Common myeloid progenitor, CD34-positive (primary cell): ENCODE results near the gene PEX14.

ENCODE experiments used
- CTCF ChIA-PET: fragments of 350-600 bp; sonication (Branson Sonifier 250); formaldehyde crosslinking; loops from one replicate; lab custom pipeline; 2021; ENCODE audit warnings: antibody characterized with exemption; lab: Charles Lee
- POLR2A ChIA-PET: fragments of 350-600 bp; sonication (Branson Sonifier 250); formaldehyde crosslinking; loops from one replicate; lab custom pipeline; 2021; ENCODE audit warnings: antibody characterized with exemption; lab: Charles Lee
- DNase-seq, 3 donors: peaks; one replicate each; pipeline versions ENCODE4 v3.0.0 to v3.0.0-alpha.2; 2013
- H3K27ac ChIP-seq, 2 experiments: 1 replicate in 1 of 2; 2 replicates in 1 of 2; pipeline ENCODE4 v1.7.0; 2013; ENCODE audit warnings: inconsistent platforms in 2 of 2, low read length in 2 of 2, mild to moderate bottlenecking in 2 of 2, low read depth in 1 of 2, moderate library complexity in 1 of 2; ENCODE audit not compliant: severe bottlenecking in 2 of 2, insufficient read depth in 1 of 2, poor library complexity in 1 of 2
- H3K27me3 ChIP-seq, 5 experiments: replicated peaks in 2 of 5; 1 replicate in 3 of 5; 2 replicates in 2 of 5; pipeline versions ENCODE4 v1.6.1 to v1.7.0; 2013; ENCODE audit warnings: low read length in 4 of 5, mild to moderate bottlenecking in 2 of 5, moderate library complexity in 2 of 5, inconsistent platforms in 1 of 5; ENCODE audit not compliant: insufficient read depth in 5 of 5, control insufficient read depth in 4 of 5
- H3K36me3 ChIP-seq, 4 experiments: 1 replicate in 2 of 4; 2 replicates in 2 of 4; pipeline versions ENCODE4 v1.6.1 to v1.7.0; 2013; ENCODE audit warnings: low read length in 3 of 4, control low read depth in 1 of 4, mild to moderate bottlenecking in 1 of 4; ENCODE audit not compliant: control insufficient read depth in 4 of 4, insufficient read depth in 4 of 4
- H3K4me1 ChIP-seq, 4 experiments: 1 replicate in 3 of 4; 2 replicates in 1 of 4; pipeline versions ENCODE4 v1.6.1 to v1.7.1; 2013; ENCODE audit warnings: low read length in 3 of 4, mild to moderate bottlenecking in 3 of 4, control low read depth in 1 of 4, inconsistent platforms in 1 of 4, moderate library complexity in 1 of 4; ENCODE audit not compliant: control insufficient read depth in 4 of 4, insufficient read depth in 4 of 4; ENCODE audit errors: control extremely low read depth in 1 of 4
- H3K4me3 ChIP-seq, 7 experiments: 1 replicate in 4 of 7; 2 replicates in 3 of 7; pipeline versions ENCODE4 v1.5.1 to v1.7.0; 2013; ENCODE audit warnings: mild to moderate bottlenecking in 7 of 7, low read length in 6 of 7, moderate library complexity in 6 of 7, inconsistent platforms in 2 of 7, low read depth in 2 of 7, control low read depth in 1 of 7; ENCODE audit not compliant: insufficient read depth in 4 of 7, control insufficient read depth in 1 of 7; ENCODE audit errors: extremely low read depth in 1 of 7
- H3K9me3 ChIP-seq, 5 experiments: 1 replicate in 4 of 5; 2 replicates in 1 of 5; pipeline versions ENCODE4 v1.6.1 to v1.7.1; 2013; ENCODE audit warnings: low read length in 4 of 5, mild to moderate bottlenecking in 2 of 5, inconsistent platforms in 1 of 5, low read depth in 1 of 5, moderate library complexity in 1 of 5; ENCODE audit not compliant: control insufficient read depth in 4 of 5, insufficient read depth in 2 of 5; ENCODE audit errors: control extremely low read depth in 1 of 5
- WGBS: methylation state at CpG from one replicate; pipeline ENCODE4 v1.1.5; 2013; ENCODE audit not compliant: insufficient coverage; 5-methylcytosine and 5-hydroxymethylcytosine counted together

Gene PEX14

GRCh38 chr1:10593750-10594149 is 119.0 kb downstream of the PEX14 start:
- ChIA-PET CTCF (no interaction called here), POLR2A (no interaction called here)
- peaks cover 0 to 3% (median 1%) of the 10 kb centered on the region in 4 experiments for H3K36me3 ChIP-seq
- peaks cover 0 to 15% (median 0%) of the 10 kb centered on the region in 4 experiments for H3K4me1 ChIP-seq
- 100% methylated on average over 1 of the region's 11 CpGs for whole genome bisulfite sequencing
- H3K4me3 ChIP-seq = no peak overlapping the region
- H3K27ac ChIP-seq = no peak overlapping the region
- H3K9me3 ChIP-seq = no peaks in the 10 kb centered on the region
- H3K27me3 ChIP-seq = no peaks in the 10 kb centered on the region
- no peak for DNase-seq

GRCh38 chr1:10594595-10595223 is 120.0 kb downstream of the PEX14 start:
- Histone ChIP-seq H3K4me3 (no peak overlapping the region), H3K9me3 (no peaks in the 10 kb centered on the region), H3K4me1 (peaks cover 0 to 15% (median 0%) of the 10 kb centered on the region in 4 experiments), H3K27me3 (no peaks in the 10 kb centered on the region), H3K36me3 (peaks cover 2 to 6% (median 4%) of the 10 kb centered on the region in 4 experiments), H3K27ac (no peak overlapping the region)
- ChIA-PET CTCF (interaction anchor here (0.6 kb wide), 1 partner anchor 1051 kb away, joined by 3 read pairs; no protein-coding TSS in a partner anchor), POLR2A (no interaction called here)
- WGBS = 98% methylated on average over 8 of the region's 9 CpGs
- DNase-seq = no peak

GRCh38 chr1:10596780-10597179 is 122.0 kb downstream of the PEX14 start:
- no peak overlapping the region for H3K4me3 ChIP-seq
- ChIA-PET POLR2A (no interaction called here), CTCF (no interaction called here)
- H3K4me1 ChIP-seq = peaks cover 0 to under 1% (median 0%) of the 10 kb centered on the region in 4 experiments
- WGBS = 94% methylated on average over 3 of the region's 6 CpGs
- no peaks in the 10 kb centered on the region for H3K27me3 ChIP-seq
- no peaks in the 10 kb centered on the region for H3K9me3 ChIP-seq
- H3K27ac ChIP-seq = no peak overlapping the region
- DNase-seq = no peak
- peaks cover 2 to 11% (median 8%) of the 10 kb centered on the region in 4 experiments for H3K36me3 ChIP-seq

- DNase-seq = no peak
- Histone ChIP-seq H3K4me1 (no peaks in the 10 kb centered on the region), H3K36me3 (peaks cover 2 to 12% (median 9%) of the 10 kb centered on the region in 4 experiments), H3K27ac (no peak overlapping the region), H3K4me3 (no peak overlapping the region), H3K27me3 (no peaks in the 10 kb centered on the region), H3K9me3 (no peaks in the 10 kb centered on the region)
- CTCF ChIA-PET = no interaction called here
- POLR2A ChIA-PET = no interaction called here
- WGBS = 94% methylated on average over 11 of the region's 13 CpGs
Observed at GRCh38 chr1:10597492-10598388, 123.0 kb downstream of the PEX14 start.

GRCh38 chr1:10598389-10598702 is 123.6 kb downstream of the PEX14 start:
- H3K9me3 ChIP-seq = no peaks in the 10 kb centered on the region
- H3K27ac ChIP-seq = no peak overlapping the region
- POLR2A ChIA-PET = no interaction called here
- peaks cover 2 to 14% (median 10%) of the 10 kb centered on the region in 4 experiments for H3K36me3 ChIP-seq
- H3K4me3 ChIP-seq = no peak overlapping the region
- 100% methylated on average over 1 of the region's 6 CpGs for WGBS
- DNase-seq = no peak
- H3K27me3 ChIP-seq = no peaks in the 10 kb centered on the region
- H3K4me1 ChIP-seq = no peaks in the 10 kb centered on the region
- CTCF ChIA-PET = no interaction called here

GRCh38 chr1:10599194-10599861 is 124.6 kb downstream of the PEX14 start:
- H3K9me3 ChIP-seq = no peaks in the 10 kb centered on the region
- peaks cover 2 to 17% (median 10%) of the 10 kb centered on the region in 4 experiments for H3K36me3 ChIP-seq
- WGBS = 100% methylated on average over 4 of the region's 6 CpGs
- H3K27me3 ChIP-seq = no peaks in the 10 kb centered on the region
- DNase-seq = no peak
- no peak overlapping the region for H3K27ac ChIP-seq
- H3K4me1 ChIP-seq = no peaks in the 10 kb centered on the region
- H3K4me3 ChIP-seq = no peak overlapping the region
- ChIA-PET CTCF (no interaction called here), POLR2A (no interaction called here)
